B cell (primary cell): ENCODE measurements around the gene ZBP1. TPM values are rescaled to one million over a fixed set of nuclear protein-coding genes. Genes with fewer than 3 reads are reported as not detected.

Experiments used
- ATAC-seq: fragments of 200-7000 bp; cut with Tn5 transposase; one replicate; pipeline ENCODE4 v1.10.0; 2021; ENCODE audit warnings: low read depth, mild to moderate bottlenecking, moderate number of reproducible peaks, moderate library complexity
- CTCF ChIA-PET: fragments of 350-600 bp; sonication (Branson Sonifier 250); formaldehyde crosslinking; loops from one replicate; lab custom pipeline; 2021; ENCODE audit warnings: antibody characterized with exemption, inconsistent platforms; lab: Charles Lee
- POLR2A ChIA-PET: fragments of 350-600 bp; sonication (Branson Sonifier 250); formaldehyde crosslinking; loops from one replicate; lab custom pipeline; 2021; ENCODE audit warnings: antibody characterized with exemption; lab: Charles Lee
- DNase-seq: peaks from one replicate; pipeline ENCODE4 v3.0.0; 2013
- H2AFZ ChIP-seq: 2 replicates; pipeline ENCODE4 v1.6.1; 2012; ENCODE audit warnings: mild to moderate bottlenecking, low read depth, low read length; ENCODE audit not compliant: insufficient read depth, poor library complexity, severe bottlenecking
- H3K27ac ChIP-seq, 2 donors: 1 replicate in 1 of 2; 2 replicates in 1 of 2; pipeline ENCODE4 v1.5.1; 2012 to 2013; ENCODE audit warnings: low read length in 2 of 2, mild to moderate bottlenecking in 2 of 2, moderate library complexity in 1 of 2
- H3K27me3 ChIP-seq, 4 experiments: fragments of 200-600 bp in 1 of 4; sonication (generic) in 1 of 4; replicated peaks in 1 of 4; 1 replicate in 2 of 4; 2 replicates in 2 of 4; pipeline versions ENCODE4 v1.6.1 to v1.7.0; 2013 to 2016; ENCODE audit warnings: low read length in 3 of 4, mild to moderate bottlenecking in 2 of 4, mixed read lengths in 1 of 4, moderate library complexity in 1 of 4; ENCODE audit not compliant: insufficient read depth in 4 of 4, control insufficient read depth in 3 of 4; ENCODE audit errors: control extremely low read depth in 1 of 4
- H3K36me3 ChIP-seq, 2 experiments: replicated peaks in 1 of 2; 1 replicate in 1 of 2; 2 replicates in 1 of 2; pipeline versions ENCODE4 v1.6.1 to v1.7.1; 2013; ENCODE audit warnings: low read length in 1 of 2; ENCODE audit not compliant: insufficient read depth in 2 of 2, control insufficient read depth in 1 of 2; ENCODE audit errors: control extremely low read depth in 1 of 2, extremely low read depth in 1 of 2
- H3K4me1 ChIP-seq, 2 donors: fragments of 200-600 bp in 1 of 2; sonication (generic) in 1 of 2; 1 replicate in 1 of 2; 2 replicates in 1 of 2; pipeline versions ENCODE4 v1.5.1 to v1.6.1; 2013 to 2017; ENCODE audit warnings: low read length in 2 of 2; ENCODE audit not compliant: control insufficient read depth in 2 of 2, insufficient read depth in 2 of 2
- H3K4me2 ChIP-seq: replicated peaks from 2 replicates; pipeline ENCODE3; 2012; ENCODE audit warnings: mild to moderate bottlenecking, low read depth, low read length; ENCODE audit not compliant: poor library complexity, severe bottlenecking
- H3K4me3 ChIP-seq, 5 experiments: fragments of 200-600 bp in 1 of 5; sonication (generic) in 1 of 5; 1 replicate in 3 of 5; 2 replicates in 2 of 5; pipeline versions ENCODE4 v1.5.1 to v1.7.0; 2011 to 2016; ENCODE audit warnings: low read length in 4 of 5, mild to moderate bottlenecking in 4 of 5, low read depth in 2 of 5, control low read depth in 1 of 5, moderate library complexity in 1 of 5; ENCODE audit not compliant: insufficient read depth in 1 of 5; ENCODE audit errors: control extremely low read depth in 1 of 5, extremely low read depth in 1 of 5
- H3K79me2 ChIP-seq: fragments of 200-600 bp; sonication (generic); one replicate; pipeline ENCODE4 v1.6.0; 2016; ENCODE audit warnings: low read length; ENCODE audit not compliant: control insufficient read depth, insufficient read depth
- H3K9ac ChIP-seq: fragments of 200-600 bp; sonication (generic); 2 replicates; pipeline ENCODE4 v1.6.1; 2017; ENCODE audit warnings: mild to moderate bottlenecking, low read length, moderate library complexity
- H3K9me3 ChIP-seq, 3 donors: one replicate each; pipeline versions ENCODE4 v1.6.1 to v1.7.1; 2013; ENCODE audit warnings: low read length in 2 of 3; ENCODE audit not compliant: control insufficient read depth in 2 of 3, insufficient read depth in 1 of 3; ENCODE audit errors: control extremely low read depth in 1 of 3
- H4K20me1 ChIP-seq: 2 replicates; pipeline ENCODE4 v1.6.0; 2012; ENCODE audit warnings: mild to moderate bottlenecking, low read length; ENCODE audit not compliant: insufficient read depth, control insufficient read depth, poor library complexity, severe bottlenecking
- H3K27ac Mint-ChIP-seq: one replicate; pipeline ENCODE4 v1.8.0; 2021; ENCODE audit warnings: mixed read lengths
- H3K27me3 Mint-ChIP-seq: one replicate; pipeline ENCODE4 v1.8.0; 2021; ENCODE audit warnings: mixed read lengths
- H3K4me1 Mint-ChIP-seq: one replicate; pipeline ENCODE4 v1.8.0; 2021; ENCODE audit warnings: mixed read lengths
- H3K4me3 Mint-ChIP-seq: one replicate; pipeline ENCODE4 v1.8.0; 2021; ENCODE audit warnings: mixed read lengths
- H3K9me3 Mint-ChIP-seq: one replicate; pipeline ENCODE4 v1.8.0; 2022; ENCODE audit warnings: mixed read lengths; ENCODE audit not compliant: insufficient read depth
- CTCF ChIP-seq: fragments of 200-600 bp; IDR thresholded peaks from one replicate; pipeline ENCODE4 v1.8.0; 2022; ENCODE audit warnings: antibody characterized with exemption, mild to moderate bottlenecking
- EZH2 ChIP-seq: IDR thresholded peaks from 2 replicates; pipeline ENCODE4 v1.6.1; 2012; ENCODE audit warnings: borderline replicate concordance, low read depth, mild to moderate bottlenecking, moderate library complexity, low read length; ENCODE audit not compliant: insufficient read depth, poor library complexity, severe bottlenecking
- WGBS: methylation state at CpG from one replicate; pipeline ENCODE4 v1.1.5; 2013; ENCODE audit warnings: missing lambda C conversion rate; ENCODE audit not compliant: insufficient coverage; 5-methylcytosine and 5-hydroxymethylcytosine counted together
- intact Hi-C: fragments of 100-400 bp; cut with micrococcal nuclease; formaldehyde crosslinking; loops from one replicate; pipeline ENCODE4 v1.10.0; 2022
- polyA plus RNA-seq: library from polyadenylated mRNA; depleted of rRNA; stranded (reverse); fragments of >200 nt; gene quantifications from 2 replicates; pipeline ENCODE4 v1.2.3, GENCODE V29; 2012
- total RNA-seq, 2 donors: library from RNA; stranded (reverse); fragments of 120-200 nt in 1 of 2; gene quantifications; 1 replicate in 1 of 2; 2 replicates in 1 of 2; pipeline versions ENCODE4 v1.2.3 to v1.2.4, GENCODE V29; 2013 to 2022

Gene ZBP1
- total and polyA plus RNA-seq, 2 donors (not counting 1 experiment from before 2014, with no cell fraction given), result 29.9 to 69.2 TPM

GRCh38 chr20:57620999-57621398, 773 bp upstream of the ZBP1 start:
- H3K9me3 Mint-ChIP-seq, result peaks cover 6% of the 10 kb centered on the region
- Histone ChIP-seq H3K27ac (peak overlapping the region; percentile 92 to 96), H3K27me3 (no peaks in the 10 kb centered on the region), H3K36me3 (peaks cover 0 to 15% of the 10 kb centered on the region in 2 experiments), H2AFZ (peak overlapping the region; percentile 35), H3K4me3 (peak overlapping the region in 4 of 5 experiments; percentile 48 to 92 (median 68)), H3K9me3 (peaks cover 0 to 12% (median 10%) of the 10 kb centered on the region in 3 donors), H3K4me1 (peaks cover 53 to 59% of the 10 kb centered on the region in 2 donors), H3K79me2 (peaks cover 38% of the 10 kb centered on the region), H3K4me2 (peak overlapping the region; percentile 96), H4K20me1 (peaks cover 14% of the 10 kb centered on the region), H3K9ac (peak overlapping the region; percentile 76)
- H3K27me3 Mint-ChIP-seq, result no peaks in the 10 kb centered on the region
- ChIA-PET POLR2A (interaction anchor here (0.9 to 4.3 kb wide), 5 partner anchors 9 to 1031 kb away, joined by 7 to 30 read pairs (median 19); partner anchors contain the start of gene RBM38), CTCF (interaction anchor here (0.8 to 11.0 kb wide), 12 partner anchors 9 to 590 kb away, joined by 3 to 131 read pairs (median 10); partner anchors contain the start of gene PMEPA1)
- H3K4me3 Mint-ChIP-seq, result peak overlapping the region; percentile 93
- ATAC-seq, result no peak
- peak overlapping the region; percentile 100 for H3K27ac Mint-ChIP-seq
- intact Hi-C loops, result loop anchor here (1.0 to 10.0 kb wide), 4 partner anchors 7 to 232 kb away; no protein-coding TSS in a partner anchor
- TF ChIP-seq EZH2 (no peak), CTCF (no peak)
- WGBS, result 0% methylated on average over 6 of the region's 11 CpGs
- H3K4me1 Mint-ChIP-seq, result peaks cover 62% of the 10 kb centered on the region
- DNase-seq, result peak; percentile 75
